B cell (primary cell): ENCODE results near the gene PNMA8C. TPM values are rescaled to one million over a fixed set of nuclear protein-coding genes. Genes with fewer than 3 reads are reported as not detected.
A peak's percentile ranks its signal among the peaks of the same experiment; 100 is the strongest.

Source experiments
- ATAC-seq: fragments of 200-7000 bp; cut with Tn5 transposase; one replicate; pipeline ENCODE4 v1.10.0; 2021; ENCODE audit warnings: low read depth, mild to moderate bottlenecking, moderate number of reproducible peaks, moderate library complexity
- CTCF ChIA-PET: fragments of 350-600 bp; sonication (Branson Sonifier 250); formaldehyde crosslinking; loops from one replicate; lab custom pipeline; 2021; ENCODE audit warnings: antibody characterized with exemption, inconsistent platforms; lab: Charles Lee
- POLR2A ChIA-PET: fragments of 350-600 bp; sonication (Branson Sonifier 250); formaldehyde crosslinking; loops from one replicate; lab custom pipeline; 2021; ENCODE audit warnings: antibody characterized with exemption; lab: Charles Lee
- DNase-seq: peaks from one replicate; pipeline ENCODE4 v3.0.0; 2013
- H2AFZ ChIP-seq: 2 replicates; pipeline ENCODE4 v1.6.1; 2012; ENCODE audit warnings: mild to moderate bottlenecking, low read depth, low read length; ENCODE audit not compliant: insufficient read depth, poor library complexity, severe bottlenecking
- H3K27ac ChIP-seq, 2 donors: 1 replicate in 1 of 2; 2 replicates in 1 of 2; pipeline ENCODE4 v1.5.1; 2012 to 2013; ENCODE audit warnings: low read length in 2 of 2, mild to moderate bottlenecking in 2 of 2, moderate library complexity in 1 of 2
- H3K27me3 ChIP-seq, 4 experiments: fragments of 200-600 bp in 1 of 4; sonication (generic) in 1 of 4; replicated peaks in 1 of 4; 1 replicate in 2 of 4; 2 replicates in 2 of 4; pipeline versions ENCODE4 v1.6.1 to v1.7.0; 2013 to 2016; ENCODE audit warnings: low read length in 3 of 4, mild to moderate bottlenecking in 2 of 4, mixed read lengths in 1 of 4, moderate library complexity in 1 of 4; ENCODE audit not compliant: insufficient read depth in 4 of 4, control insufficient read depth in 3 of 4; ENCODE audit errors: control extremely low read depth in 1 of 4
- H3K36me3 ChIP-seq, 2 experiments: replicated peaks in 1 of 2; 1 replicate in 1 of 2; 2 replicates in 1 of 2; pipeline versions ENCODE4 v1.6.1 to v1.7.1; 2013; ENCODE audit warnings: low read length in 1 of 2; ENCODE audit not compliant: insufficient read depth in 2 of 2, control insufficient read depth in 1 of 2; ENCODE audit errors: control extremely low read depth in 1 of 2, extremely low read depth in 1 of 2
- H3K4me1 ChIP-seq, 2 donors: fragments of 200-600 bp in 1 of 2; sonication (generic) in 1 of 2; 1 replicate in 1 of 2; 2 replicates in 1 of 2; pipeline versions ENCODE4 v1.5.1 to v1.6.1; 2013 to 2017; ENCODE audit warnings: low read length in 2 of 2; ENCODE audit not compliant: control insufficient read depth in 2 of 2, insufficient read depth in 2 of 2
- H3K4me2 ChIP-seq: replicated peaks from 2 replicates; pipeline ENCODE3; 2012; ENCODE audit warnings: mild to moderate bottlenecking, low read depth, low read length; ENCODE audit not compliant: poor library complexity, severe bottlenecking
- H3K4me3 ChIP-seq, 5 experiments: fragments of 200-600 bp in 1 of 5; sonication (generic) in 1 of 5; 1 replicate in 3 of 5; 2 replicates in 2 of 5; pipeline versions ENCODE4 v1.5.1 to v1.7.0; 2011 to 2016; ENCODE audit warnings: low read length in 4 of 5, mild to moderate bottlenecking in 4 of 5, low read depth in 2 of 5, control low read depth in 1 of 5, moderate library complexity in 1 of 5; ENCODE audit not compliant: insufficient read depth in 1 of 5; ENCODE audit errors: control extremely low read depth in 1 of 5, extremely low read depth in 1 of 5
- H3K79me2 ChIP-seq: fragments of 200-600 bp; sonication (generic); one replicate; pipeline ENCODE4 v1.6.0; 2016; ENCODE audit warnings: low read length; ENCODE audit not compliant: control insufficient read depth, insufficient read depth
- H3K9ac ChIP-seq: fragments of 200-600 bp; sonication (generic); 2 replicates; pipeline ENCODE4 v1.6.1; 2017; ENCODE audit warnings: mild to moderate bottlenecking, low read length, moderate library complexity
- H3K9me3 ChIP-seq, 3 donors: one replicate each; pipeline versions ENCODE4 v1.6.1 to v1.7.1; 2013; ENCODE audit warnings: low read length in 2 of 3; ENCODE audit not compliant: control insufficient read depth in 2 of 3, insufficient read depth in 1 of 3; ENCODE audit errors: control extremely low read depth in 1 of 3
- H4K20me1 ChIP-seq: 2 replicates; pipeline ENCODE4 v1.6.0; 2012; ENCODE audit warnings: mild to moderate bottlenecking, low read length; ENCODE audit not compliant: insufficient read depth, control insufficient read depth, poor library complexity, severe bottlenecking
- H3K27ac Mint-ChIP-seq: one replicate; pipeline ENCODE4 v1.8.0; 2021; ENCODE audit warnings: mixed read lengths
- H3K27me3 Mint-ChIP-seq: one replicate; pipeline ENCODE4 v1.8.0; 2021; ENCODE audit warnings: mixed read lengths
- H3K4me1 Mint-ChIP-seq: one replicate; pipeline ENCODE4 v1.8.0; 2021; ENCODE audit warnings: mixed read lengths
- H3K4me3 Mint-ChIP-seq: one replicate; pipeline ENCODE4 v1.8.0; 2021; ENCODE audit warnings: mixed read lengths
- H3K9me3 Mint-ChIP-seq: one replicate; pipeline ENCODE4 v1.8.0; 2022; ENCODE audit warnings: mixed read lengths; ENCODE audit not compliant: insufficient read depth
- CTCF ChIP-seq: fragments of 200-600 bp; IDR thresholded peaks from one replicate; pipeline ENCODE4 v1.8.0; 2022; ENCODE audit warnings: antibody characterized with exemption, mild to moderate bottlenecking
- EZH2 ChIP-seq: IDR thresholded peaks from 2 replicates; pipeline ENCODE4 v1.6.1; 2012; ENCODE audit warnings: borderline replicate concordance, low read depth, mild to moderate bottlenecking, moderate library complexity, low read length; ENCODE audit not compliant: insufficient read depth, poor library complexity, severe bottlenecking
- WGBS: methylation state at CpG from one replicate; pipeline ENCODE4 v1.1.5; 2013; ENCODE audit warnings: missing lambda C conversion rate; ENCODE audit not compliant: insufficient coverage; 5-methylcytosine and 5-hydroxymethylcytosine counted together
- intact Hi-C: fragments of 100-400 bp; cut with micrococcal nuclease; formaldehyde crosslinking; loops from one replicate; pipeline ENCODE4 v1.10.0; 2022
- polyA plus RNA-seq: library from polyadenylated mRNA; depleted of rRNA; stranded (reverse); fragments of >200 nt; gene quantifications from 2 replicates; pipeline ENCODE4 v1.2.3, GENCODE V29; 2012
- total RNA-seq, 2 donors: library from RNA; stranded (reverse); fragments of 120-200 nt in 1 of 2; gene quantifications; 1 replicate in 1 of 2; 2 replicates in 1 of 2; pipeline versions ENCODE4 v1.2.3 to v1.2.4, GENCODE V29; 2013 to 2022

The PNMA8C gene
- total and polyA plus RNA-seq, 2 donors (not counting 1 experiment from before 2014, with no cell fraction given) = not detected

- no peak for TF ChIP-seq EZH2
- TF ChIP-seq CTCF = no peak
- WGBS = 14% methylated on average over 9 of the region's 10 CpGs
- ATAC-seq (no peak), DNase-seq (no peak)
- H3K36me3 ChIP-seq = no peaks in the 10 kb centered on the region
- H3K9ac ChIP-seq = no peak overlapping the region
- H3K4me2 ChIP-seq = peak overlapping the region; percentile 49
- intact Hi-C loops = no loop called here
- H3K9me3 ChIP-seq = peaks cover 0 to 5% (median 0%) of the 10 kb centered on the region in 3 donors
- ChIA-PET CTCF (no interaction called here), POLR2A (no interaction called here)
- Mint-ChIP-seq H3K9me3 (no peaks in the 10 kb centered on the region), H3K27ac (no peak overlapping the region), H3K4me1 (peaks cover 21% of the 10 kb centered on the region), H3K4me3 (peak overlapping the region; percentile 58), H3K27me3 (peaks cover 60% of the 10 kb centered on the region)
- no peaks in the 10 kb centered on the region for H3K79me2 ChIP-seq
- H2AFZ ChIP-seq = peak overlapping the region; percentile 14
- H3K27ac ChIP-seq = no peak overlapping the region
- H3K4me1 ChIP-seq = peaks cover 19 to 21% of the 10 kb centered on the region in 2 donors
- peaks cover 0 to 43% (median 26%) of the 10 kb centered on the region in 4 experiments for H3K27me3 ChIP-seq
- no peak overlapping the region for H3K4me3 ChIP-seq
- no peaks in the 10 kb centered on the region for H4K20me1 ChIP-seq
These were observed 2.7 kb downstream of the PNMA8C start for GRCh38 chr19:46426035-46426505.

GRCh38 chr19:46423188-46423587 is 5.5 kb downstream of the PNMA8C start:
- H3K27me3 ChIP-seq = peaks cover 0 to 31% (median 19%) of the 10 kb centered on the region in 4 experiments
- no peaks in the 10 kb centered on the region for H4K20me1 ChIP-seq
- peaks cover 11% of the 10 kb centered on the region for H3K4me1 Mint-ChIP-seq
- no peak overlapping the region for H3K4me2 ChIP-seq
- H3K27ac Mint-ChIP-seq = no peak overlapping the region
- no peak overlapping the region for H3K27ac ChIP-seq
- no peaks in the 10 kb centered on the region for H3K9me3 ChIP-seq
- ChIA-PET CTCF (interaction anchor here (0.6 kb wide), 1 partner anchor 631 kb away, joined by 4 read pairs; the partner anchor contains the start of gene DMWD), POLR2A (no interaction called here)
- H3K9me3 Mint-ChIP-seq = no peaks in the 10 kb centered on the region
- H3K36me3 ChIP-seq = no peaks in the 10 kb centered on the region
- H3K4me1 ChIP-seq = peaks cover 10 to 11% of the 10 kb centered on the region in 2 donors
- H3K27me3 Mint-ChIP-seq = peaks cover 49% of the 10 kb centered on the region
- H2AFZ ChIP-seq = no peak overlapping the region
- no peak for ATAC-seq
- no peak overlapping the region for H3K4me3 Mint-ChIP-seq
- H3K79me2 ChIP-seq = no peaks in the 10 kb centered on the region
- no peak overlapping the region for H3K4me3 ChIP-seq
- intact Hi-C loops = no loop called here
- no peak for TF ChIP-seq CTCF
- TF ChIP-seq EZH2 = no peak
- WGBS = 68% methylated on average over 3 of the region's 5 CpGs
- no peak for DNase-seq
- H3K9ac ChIP-seq = no peak overlapping the region
